Retinal pigment epithelial cell (primary cell): ENCODE measurements around the gene CUEDC1.

Source experiments
- DNase-seq: peaks from one replicate; pipeline ENCODE4 v3.0.0-alpha.2; 2010; ENCODE audit warnings: low read depth
- H3K4me3 ChIP-seq: 2 replicates; pipeline ENCODE4 v1.5.1; 2011; ENCODE audit warnings: mild to moderate bottlenecking, low read length, control low read depth, moderate library complexity
- CTCF ChIP-seq: conservative IDR thresholded peaks from 2 replicates; pipeline ENCODE4 v1.5.1; 2011; ENCODE audit warnings: low read depth, low read length, control low read depth, inconsistent platforms

Gene CUEDC1

DNA sequence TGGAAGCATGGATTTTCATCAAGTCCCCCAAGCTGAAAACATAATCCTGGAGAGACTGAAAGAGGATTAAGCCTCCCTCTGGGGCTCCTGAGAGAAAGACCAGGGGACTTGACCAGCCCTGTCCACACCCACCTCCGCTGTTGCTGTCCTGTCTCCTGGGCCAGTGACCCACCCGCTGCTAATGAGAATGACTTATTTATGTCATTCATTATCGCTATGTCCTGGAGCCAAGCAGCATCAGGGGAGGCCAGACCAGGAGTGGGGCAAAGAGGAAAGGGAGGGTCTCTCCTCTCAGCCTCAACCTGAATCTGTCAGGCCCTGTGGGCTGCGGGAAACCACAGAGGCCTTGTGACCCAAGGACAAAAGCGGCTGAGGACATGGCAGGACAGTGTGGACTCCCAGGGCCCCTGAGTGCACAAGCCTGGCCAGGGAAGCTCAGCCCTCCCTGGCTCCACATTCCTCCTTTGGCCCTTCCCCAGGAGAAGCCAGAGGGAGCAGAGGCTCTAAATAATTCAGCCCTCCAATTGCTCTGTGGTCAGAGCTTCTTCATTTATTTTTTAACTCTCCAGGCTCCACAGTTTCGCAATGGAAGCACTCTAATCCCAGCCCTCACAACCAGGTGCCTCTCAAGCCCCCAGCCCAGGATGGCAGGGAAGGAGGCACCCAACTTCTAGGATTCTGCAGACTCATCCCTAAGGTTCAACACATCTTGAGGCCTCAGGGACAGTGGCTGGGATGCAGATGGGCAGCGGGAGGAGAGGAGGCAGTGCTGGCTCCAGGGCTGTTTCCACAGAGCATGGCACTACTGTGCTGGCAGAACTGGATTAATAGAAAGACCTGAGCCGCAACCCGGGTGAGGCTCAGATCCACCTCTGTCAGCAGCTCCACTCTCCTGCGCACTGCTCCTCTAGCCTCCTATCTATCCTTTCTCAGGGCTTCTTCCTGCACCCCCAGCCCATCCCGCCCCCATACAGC lies 19.1 kb downstream of the CUEDC1 start:
- no peak overlapping the region for H3K4me3 ChIP-seq
- no peak for DNase-seq
- TF ChIP-seq CTCF, result no peak

GRCh38 chr17:57931488-57932137 lies 23.6 kb downstream of the CUEDC1 start:
- no peak for TF ChIP-seq CTCF
- H3K4me3 ChIP-seq, result no peak overlapping the region
- no peak for DNase-seq

- no peak for DNase-seq
- H3K4me3 ChIP-seq, result no peak overlapping the region
- TF ChIP-seq CTCF, result no peak
These were observed 25.0 kb downstream of the CUEDC1 start for GRCh38 chr17:57930239-57930638.

DNA sequence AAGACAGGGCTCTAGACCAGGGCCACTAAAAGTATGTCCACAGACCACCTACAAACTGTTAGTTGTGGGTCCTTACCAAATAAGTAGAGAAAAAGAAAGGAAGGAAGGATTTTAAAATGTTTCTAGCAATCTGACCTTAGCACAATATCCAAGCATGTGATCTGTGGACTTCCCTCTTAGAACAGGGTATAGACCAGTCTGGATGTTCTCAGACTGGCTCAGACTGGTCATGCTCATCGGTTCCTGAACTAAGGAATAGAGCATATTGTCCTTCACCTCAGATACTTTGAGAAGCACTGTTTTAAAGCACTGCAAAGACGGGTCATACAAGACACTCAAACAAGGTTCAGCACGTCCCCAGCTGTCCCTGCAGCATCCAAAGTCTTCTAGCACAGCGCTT lies 25.8 kb downstream of the CUEDC1 start:
- H3K4me3 ChIP-seq, result no peak overlapping the region

DNA sequence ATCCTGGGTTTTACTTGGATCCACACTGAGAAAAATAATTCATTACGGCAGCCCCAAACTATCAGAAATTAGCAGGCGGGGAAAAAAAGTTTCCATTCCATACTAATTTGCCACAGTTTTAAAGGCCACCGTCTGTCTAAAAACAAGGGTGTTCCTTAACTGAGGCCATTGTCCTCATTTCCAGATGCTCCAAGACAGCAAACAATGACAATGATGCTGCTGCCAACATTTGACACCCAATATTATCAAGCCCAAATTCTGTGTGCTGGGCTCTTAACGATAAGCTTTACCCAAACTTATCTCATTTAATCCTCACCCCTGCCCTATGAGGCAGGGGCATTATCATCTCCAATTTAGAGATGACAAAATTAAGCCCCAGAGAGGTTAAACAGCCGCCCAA lies 26.3 kb downstream of the CUEDC1 start:
- DNase-seq, result no peak
- no peak overlapping the region for H3K4me3 ChIP-seq
- no peak for TF ChIP-seq CTCF

More for the DNA sequence above, 25.8 kb downstream of the CUEDC1 start:
- TF ChIP-seq CTCF, result no peak
- DNase-seq, result no peak

GRCh38 chr17:57927048-57927723 lies 28.0 kb downstream of the CUEDC1 start:
- DNase-seq, result no peak
- TF ChIP-seq CTCF, result no peak
- no peak overlapping the region for H3K4me3 ChIP-seq

GRCh38 chr17:57926723-57927047 lies 28.5 kb downstream of the CUEDC1 start:
- no peak overlapping the region for H3K4me3 ChIP-seq
- DNase-seq, result no peak

More at GRCh38 chr17:57926723-57927047, 28.5 kb downstream of the CUEDC1 start:
- TF ChIP-seq CTCF, result no peak
